ENCODE results near the gene CHMP4B. TPM values are rescaled to one million over a fixed set of nuclear protein-coding genes. Genes with fewer than 3 reads are reported as not detected.

CHMP4B gene
- polyA plus RNA-seq, 2 of the 4 experiments (the other 2 are of a cell fraction) = 81.3 to 104 TPM

DNA sequence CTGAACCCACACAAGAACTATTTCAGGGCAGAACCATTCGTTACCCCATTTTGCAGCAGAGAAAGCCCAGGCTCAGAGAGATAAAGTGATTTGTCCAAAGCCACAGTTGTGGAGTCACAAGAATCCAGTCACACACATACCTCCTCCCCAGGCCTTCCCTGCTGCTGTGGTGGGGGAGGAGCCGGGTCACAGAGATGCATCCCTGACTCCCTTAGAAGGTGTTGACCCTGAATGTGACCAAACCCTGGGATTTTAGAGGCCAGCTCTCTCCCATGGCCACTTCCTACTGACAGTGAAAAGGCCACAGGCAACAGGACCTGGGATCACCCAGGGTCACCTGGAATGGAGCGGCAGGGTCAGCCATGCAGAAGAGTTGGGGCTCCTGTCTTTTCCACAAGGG lies 48.6 kb downstream of the CHMP4B start:
- Histone ChIP-seq H3K4me3 (no peak overlapping the region), H3K4me2 (no peak overlapping the region; the same call in 2 of the 3 replicates), H3K27ac (peak overlapping the region in 1 of 2 experiments; percentile 18; a peak in 1 of 6 replicates), H3K9me3 (no peaks in the 10 kb centered on the region), H3K4me1 (peaks cover 18% of the 10 kb centered on the region)
- ChIA-PET CTCF (no interaction called here), POLR2A (no interaction called here)
- no peak for DNase-seq (ENCODE audit: low read depth in 1 of 2, low spot score in 1 of 2)
- WGBS (ENCODE audit: missing lambda C conversion rate) = 100% methylated on average over 3 of the region's 3 CpGs
- TF ChIP-seq PBX3 (IDR thresholded peaks at IDR 0.05) (no peak), POLR2A (IDR thresholded peaks at IDR 0.05; ENCODE audit: low read length) (no peak), RNF2 (IDR thresholded peaks at IDR 0.05; ENCODE audit: borderline replicate concordance, low read depth) (no peak), CHD2 (IDR thresholded peaks at IDR 0.05; ENCODE audit: low read length, partially characterized antibody) (no peak), RCOR1 (IDR thresholded peaks at IDR 0.05; ENCODE audit: low read depth, low read length) (no peak), HOXB13 (CRISPR knock-in tag; IDR thresholded peaks at IDR 0.05; ENCODE audit: low read depth) (no peak), HEYL (CRISPR knock-in tag; IDR thresholded peaks at IDR 0.05) (no peak), REST (IDR thresholded peaks at IDR 0.05) (no peak), RAD21 (conservative IDR thresholded peaks at IDR 0.05 in 1 of 2, IDR thresholded peaks at IDR 0.05 in 1 of 2) (no peak), FOXS1 (CRISPR knock-in tag; IDR thresholded peaks at IDR 0.05) (no peak), ESRRA (IDR thresholded peaks at IDR 0.05; ENCODE audit: borderline replicate concordance, low read length) (no peak)
- TF ChIP-seq, protein P1, sequence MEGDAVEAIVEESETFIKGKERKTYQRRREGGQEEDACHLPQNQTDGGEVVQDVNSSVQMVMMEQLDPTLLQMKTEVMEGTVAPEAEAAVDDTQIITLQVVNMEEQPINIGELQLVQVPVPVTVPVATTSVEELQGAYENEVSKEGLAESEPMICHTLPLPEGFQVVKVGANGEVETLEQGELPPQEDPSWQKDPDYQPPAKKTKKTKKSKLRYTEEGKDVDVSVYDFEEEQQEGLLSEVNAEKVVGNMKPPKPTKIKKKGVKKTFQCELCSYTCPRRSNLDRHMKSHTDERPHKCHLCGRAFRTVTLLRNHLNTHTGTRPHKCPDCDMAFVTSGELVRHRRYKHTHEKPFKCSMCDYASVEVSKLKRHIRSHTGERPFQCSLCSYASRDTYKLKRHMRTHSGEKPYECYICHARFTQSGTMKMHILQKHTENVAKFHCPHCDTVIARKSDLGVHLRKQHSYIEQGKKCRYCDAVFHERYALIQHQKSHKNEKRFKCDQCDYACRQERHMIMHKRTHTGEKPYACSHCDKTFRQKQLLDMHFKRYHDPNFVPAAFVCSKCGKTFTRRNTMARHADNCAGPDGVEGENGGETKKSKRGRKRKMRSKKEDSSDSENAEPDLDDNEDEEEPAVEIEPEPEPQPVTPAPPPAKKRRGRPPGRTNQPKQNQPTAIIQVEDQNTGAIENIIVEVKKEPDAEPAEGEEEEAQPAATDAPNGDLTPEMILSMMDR (IDR thresholded peaks at IDR 0.05) = no peak
- FAIRE-seq = no peak
- ATAC-seq = no peak

GRCh38 chr20:33861458-33861857 lies 50.3 kb downstream of the CHMP4B start:
- Histone ChIP-seq H3K9me3 (no peaks in the 10 kb centered on the region), H3K4me1 (peaks cover 18% of the 10 kb centered on the region), H3K27ac (no peak overlapping the region), H3K4me2 (no peak overlapping the region), H3K4me3 (no peak overlapping the region)
- CTCF ChIA-PET = interaction anchor here (0.9 to 3.8 kb wide), 8 partner anchors 11 to 269 kb away, joined by 3 to 33 read pairs (median 6); no protein-coding TSS in a partner anchor
- no peak for FAIRE-seq
- DNase-seq (ENCODE audit: low read depth in 1 of 2, low spot score in 1 of 2) = no peak
- POLR2A ChIA-PET = interaction anchor here (1.4 kb wide), 1 partner anchor 251 kb away, joined by 4 read pairs; the partner anchor contains the start of gene EIF2S2
- ATAC-seq = no peak
- TF ChIP-seq, protein P2, sequence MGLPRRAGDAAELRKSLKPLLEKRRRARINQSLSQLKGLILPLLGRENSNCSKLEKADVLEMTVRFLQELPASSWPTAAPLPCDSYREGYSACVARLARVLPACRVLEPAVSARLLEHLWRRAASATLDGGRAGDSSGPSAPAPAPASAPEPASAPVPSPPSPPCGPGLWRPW (IDR thresholded peaks at IDR 0.05) = no peak
- TF ChIP-seq ZC3H11A (IDR thresholded peaks at IDR 0.05) (no peak), ELK1 (IDR thresholded peaks at IDR 0.05; ENCODE audit: low read depth, low read length) (no peak), RCOR1 (IDR thresholded peaks at IDR 0.05; ENCODE audit: low read depth, low read length) (no peak), RNF2 (IDR thresholded peaks at IDR 0.05; ENCODE audit: borderline replicate concordance, low read depth) (no peak), ZNF302 (CRISPR knock-in tag; IDR thresholded peaks at IDR 0.05) (no peak), MAX (IDR thresholded peaks at IDR 0.05) (no peak)
- 94% methylated on average over 6 of the region's 9 CpGs for WGBS (ENCODE audit: missing lambda C conversion rate)
